RWPE1 (cell line): Measurements from ENCODE around the gene HPD.

ENCODE experiments used
- CTCF ChIA-PET: fragments of 350-600 bp; sonication (Branson Sonifier 250); formaldehyde crosslinking; extraction: SDS; loops from one replicate; lab custom pipeline; 2021; lab: Yijun Ruan, JAX
- POLR2A ChIA-PET: fragments of 400-600 bp; formaldehyde crosslinking; extraction: SDS; loops from one replicate; lab custom pipeline; 2020; ENCODE audit warnings: antibody characterized with exemption; ENCODE audit not compliant: low non-redundant PET; lab: Yijun Ruan, JAX
- DNase-seq: peaks from one replicate; pipeline ENCODE4 v3.0.0; 2012; ENCODE audit warnings: low spot score
- H3K27ac ChIP-seq: fragments of 450-650 bp; 2 replicates; pipeline ENCODE4 v1.5.1; 2017
- CTCF ChIP-seq: fragments of 450-650 bp; conservative IDR thresholded peaks from 2 replicates; pipeline ENCODE4 v1.5.1; 2017; ENCODE audit warnings: low read depth, mild to moderate bottlenecking

The HPD gene

GRCh38 chr12:121829250-121829918 lies 29.3 kb downstream of the HPD start:
- POLR2A ChIA-PET, result no interaction called here
- CTCF ChIA-PET, result interaction anchor here (0.8 kb wide), 1 partner anchor 17 kb away, joined by 6 read pairs; no protein-coding TSS in a partner anchor
- DNase-seq, result no peak

GRCh38 chr12:121828826-121829225 lies 29.8 kb downstream of the HPD start:
- no peak for DNase-seq
- ChIA-PET POLR2A (no interaction called here), CTCF (interaction anchor here (0.8 to 1.0 kb wide), 2 partner anchors 17 to 34 kb away, joined by 6 read pairs; no protein-coding TSS in a partner anchor)
- no peak for TF ChIP-seq CTCF
- peak overlapping the region; percentile 45 for H3K27ac ChIP-seq

More at GRCh38 chr12:121829250-121829918, 29.3 kb downstream of the HPD start:
- peak overlapping the region; percentile 45 for H3K27ac ChIP-seq
- TF ChIP-seq CTCF, result no peak

- TF ChIP-seq CTCF, result no peak
- ChIA-PET POLR2A (no interaction called here), CTCF (interaction anchor here (1.0 to 1.2 kb wide), 2 partner anchors 16 to 34 kb away, joined by 3 to 6 read pairs; no protein-coding TSS in a partner anchor)
- DNase-seq, result no peak
- H3K27ac ChIP-seq, result peak overlapping the region; percentile 45
These were observed 30.4 kb downstream of the HPD start for GRCh38 chr12:121828306-121828705.

- H3K27ac ChIP-seq, result no peak overlapping the region
- DNase-seq, result no peak
- TF ChIP-seq CTCF, result no peak
- ChIA-PET CTCF (interaction anchor here (0.6 to 1.2 kb wide), 4 partner anchors 15 to 490 kb away, joined by 3 to 6 read pairs (median 4); partner anchors contain the start of gene RHOF), POLR2A (interaction anchor here (0.7 kb wide), 1 partner anchor 1525 kb away, joined by 3 read pairs; the partner anchor contains the start of gene SIRT4)
These were observed 31.1 kb downstream of the HPD start for GRCh38 chr12:121827351-121828099.

GRCh38 chr12:121826318-121827150 lies 32.1 kb downstream of the HPD start:
- TF ChIP-seq CTCF, result no peak
- CTCF ChIA-PET, result interaction anchor here (0.6 to 0.9 kb wide), 4 partner anchors 22 to 489 kb away, joined by 3 to 6 read pairs (median 4); partner anchors contain the start of gene RHOF
- no peak for DNase-seq
- H3K27ac ChIP-seq, result 0 out of 2 replicates have a peak overlapping the region, but pooled peaks have one; percentile 7
- POLR2A ChIA-PET, result no interaction called here
